HG02623 (cell line): ENCODE data around the gene MORC4.

Source experiments
- ATAC-seq: cut with Tn5 transposase; IDR thresholded peaks from one replicate; pipeline ENCODE4 v1.9.1; 2021; ENCODE audit warnings: moderate library complexity; ENCODE audit not compliant: unreplicated experiment

The MORC4 gene

GRCh38 chrX:106917830-106918500 lies 82.0 kb downstream of the MORC4 start:
- no peak for ATAC-seq

GRCh38 chrX:106912864-106913263 lies 87.1 kb downstream of the MORC4 start:
- ATAC-seq: no peak

- ATAC-seq: no peak
These were observed 93.7 kb downstream of the MORC4 start for GRCh38 chrX:106906361-106906760.

- ATAC-seq: no peak
These were observed 94.8 kb downstream of the MORC4 start for GRCh38 chrX:106905064-106905708.

- ATAC-seq: no peak
These were observed 96.0 kb downstream of the MORC4 start for GRCh38 chrX:106903856-106904528.

- ATAC-seq: no peak
These were observed 96.7 kb downstream of the MORC4 start, which contains the start of gene RIPPLY1 for GRCh38 chrX:106903291-106903824. Gene RIPPLY1, minus strand, starts transcription at chrX:106903341. Its CDS starts 54 bp downstream, at chrX:106903287.

GRCh38 chrX:106902684-106903083 lies 97.3 kb downstream of the MORC4 start:
- no peak for ATAC-seq

GRCh38 chrX:106901781-106902219 lies 98.2 kb downstream of the MORC4 start:
- ATAC-seq: no peak

- ATAC-seq: no peak
These were observed 98.7 kb downstream of the MORC4 start for GRCh38 chrX:106901341-106901740.

- no peak for ATAC-seq
These were observed 100.2 kb downstream of the MORC4 start for GRCh38 chrX:106899841-106900240.

GRCh38 chrX:106899276-106899675 lies 100.7 kb downstream of the MORC4 start:
- ATAC-seq: no peak

GRCh38 chrX:106898462-106898861 lies 101.5 kb downstream of the MORC4 start:
- ATAC-seq: peak; percentile 71

- no peak for ATAC-seq
These were observed 102.8 kb downstream of the MORC4 start for GRCh38 chrX:106897259-106897658.

- ATAC-seq: no peak
These were observed 105.0 kb downstream of the MORC4 start for GRCh38 chrX:106894978-106895452.

- no peak for ATAC-seq
These were observed 105.6 kb downstream of the MORC4 start for GRCh38 chrX:106894392-106894909.

- ATAC-seq: no peak
These were observed 108.1 kb downstream of the MORC4 start for GRCh38 chrX:106891762-106892460.
